GM18505 (cell line): Measurements from ENCODE around the gene IL1A.

ENCODE experiments used
- ATAC-seq: cut with Tn5 transposase; IDR thresholded peaks from one replicate; pipeline ENCODE4 v1.9.1; 2021; ENCODE audit not compliant: unreplicated experiment
- POLR2A ChIP-seq: IDR thresholded peaks from 4 replicates; pipeline ENCODE4 v1.6.1; 2011; ENCODE audit warnings: borderline replicate concordance; ENCODE audit not compliant: insufficient read depth, insufficient read length; ENCODE audit errors: extremely low read depth

IL1A gene

DNA sequence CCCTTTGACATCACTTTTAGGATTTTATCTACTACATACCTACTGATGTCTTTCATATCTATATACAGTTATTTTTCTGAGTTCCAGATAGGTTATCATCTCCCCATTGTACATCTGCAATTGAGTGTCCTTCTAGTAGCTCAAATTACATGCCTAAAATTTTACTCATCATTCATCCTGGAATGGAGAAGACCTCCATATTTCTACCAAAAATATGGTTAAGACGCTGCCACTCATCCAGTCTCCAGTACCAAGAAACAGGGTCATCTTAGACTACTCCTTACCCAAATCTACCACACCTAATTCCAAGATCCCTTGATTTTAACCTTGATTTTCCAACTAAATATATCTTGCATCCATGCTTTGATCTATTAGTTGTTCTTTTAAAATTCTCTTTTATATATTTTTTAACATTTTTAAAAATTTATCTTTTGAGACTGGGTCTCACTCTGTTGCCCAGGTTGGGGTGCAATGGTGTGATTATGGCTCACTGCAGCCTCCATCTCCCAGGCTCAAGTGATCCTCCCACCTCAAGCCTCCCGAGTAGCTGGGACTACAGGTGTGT, 11.3 kb downstream of the IL1A start:
- no peak for ATAC-seq
- no peak for TF ChIP-seq POLR2A

DNA sequence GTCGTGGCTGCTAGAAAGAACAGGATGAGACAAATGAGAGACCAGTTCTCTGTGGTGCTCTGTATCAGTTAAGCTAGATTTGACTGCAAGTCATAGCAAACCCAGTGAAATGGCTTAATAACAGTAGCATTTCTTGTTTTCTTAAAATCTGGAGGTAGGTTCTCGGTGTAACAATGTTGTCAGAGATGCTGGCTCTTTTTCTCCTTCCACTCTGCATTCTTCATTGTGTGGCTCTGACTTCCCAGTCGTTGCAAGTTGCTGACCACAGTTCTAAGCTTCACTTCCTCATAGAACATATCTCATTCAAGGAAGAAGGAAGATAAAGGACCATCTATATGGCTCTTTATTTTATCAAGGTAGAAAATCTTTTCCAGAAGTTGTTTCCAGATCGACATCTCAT, 12.0 kb downstream of the IL1A start:
- ATAC-seq, result no peak

DNA sequence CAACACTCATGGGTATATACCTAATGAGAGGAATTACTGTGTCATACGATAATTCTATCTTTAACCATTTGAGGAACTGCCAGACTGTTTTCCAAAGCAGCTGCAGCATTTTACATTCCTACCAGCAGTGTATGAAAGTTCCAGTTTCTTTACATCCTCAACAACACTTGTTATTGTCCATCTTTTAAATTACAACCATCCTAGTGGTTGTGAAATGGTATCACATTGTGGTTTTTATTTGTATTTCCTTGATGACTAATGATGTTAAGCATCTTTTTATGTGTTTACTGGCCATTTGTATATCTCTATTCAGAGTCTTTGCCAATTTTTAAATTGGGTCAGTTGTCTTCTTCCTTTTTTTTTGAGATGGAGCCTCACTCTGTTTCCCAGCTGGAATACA, 15.9 kb downstream of the IL1A start:
- no peak for TF ChIP-seq POLR2A
- no peak for ATAC-seq

More for the DNA sequence above, 12.0 kb downstream of the IL1A start:
- TF ChIP-seq POLR2A, result no peak

DNA sequence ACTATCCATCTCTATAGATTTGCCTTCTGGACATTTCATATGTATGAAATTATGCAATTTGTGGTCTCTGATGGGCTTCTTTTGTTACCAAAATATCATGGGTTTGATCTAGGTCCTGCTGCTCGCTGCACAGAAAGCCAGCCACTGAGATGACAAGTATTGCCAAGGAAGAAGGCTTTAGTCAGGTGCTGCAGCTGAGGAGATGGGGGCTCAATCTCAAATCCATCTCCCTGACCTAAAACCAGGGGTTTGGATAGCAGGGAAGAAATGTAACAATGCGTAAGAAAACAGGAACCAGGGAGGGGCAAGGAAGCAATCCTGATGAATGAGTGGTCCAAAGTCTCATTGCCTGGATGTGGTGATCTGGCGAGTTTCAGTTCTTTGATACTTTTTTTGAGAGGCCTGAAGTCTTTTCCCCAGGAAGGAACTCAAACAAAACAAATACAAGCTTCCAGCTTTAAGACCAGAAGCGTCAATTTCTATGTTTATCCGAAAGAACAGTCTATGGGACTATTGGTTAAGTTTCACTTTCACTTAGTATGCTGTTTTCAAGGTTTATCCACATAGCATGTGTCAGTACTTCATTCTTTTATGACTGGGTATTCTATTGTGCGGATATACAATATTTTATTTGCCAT, 16.5 kb downstream of the IL1A start:
- no peak for ATAC-seq
- no peak for TF ChIP-seq POLR2A

DNA sequence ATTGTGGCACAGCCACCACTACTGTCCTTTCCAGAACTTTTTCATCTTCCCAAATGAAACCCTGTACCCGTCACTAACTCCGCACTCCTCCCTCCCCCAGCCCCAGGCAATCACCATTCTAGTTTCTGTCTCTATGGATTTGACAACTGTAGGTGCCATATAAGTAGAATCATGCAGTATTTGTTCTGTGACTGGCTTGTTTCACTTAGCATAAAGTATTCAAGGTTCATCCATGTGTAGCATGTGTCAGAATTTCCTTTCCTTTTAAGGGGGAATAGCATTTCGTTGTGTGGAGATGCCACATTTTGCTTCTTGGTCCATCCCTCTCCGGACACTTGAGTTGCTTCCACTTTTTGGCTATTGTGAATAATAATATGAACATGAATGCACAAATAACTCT, 19.0 kb downstream of the IL1A start:
- no peak for TF ChIP-seq POLR2A
- ATAC-seq, result no peak

DNA sequence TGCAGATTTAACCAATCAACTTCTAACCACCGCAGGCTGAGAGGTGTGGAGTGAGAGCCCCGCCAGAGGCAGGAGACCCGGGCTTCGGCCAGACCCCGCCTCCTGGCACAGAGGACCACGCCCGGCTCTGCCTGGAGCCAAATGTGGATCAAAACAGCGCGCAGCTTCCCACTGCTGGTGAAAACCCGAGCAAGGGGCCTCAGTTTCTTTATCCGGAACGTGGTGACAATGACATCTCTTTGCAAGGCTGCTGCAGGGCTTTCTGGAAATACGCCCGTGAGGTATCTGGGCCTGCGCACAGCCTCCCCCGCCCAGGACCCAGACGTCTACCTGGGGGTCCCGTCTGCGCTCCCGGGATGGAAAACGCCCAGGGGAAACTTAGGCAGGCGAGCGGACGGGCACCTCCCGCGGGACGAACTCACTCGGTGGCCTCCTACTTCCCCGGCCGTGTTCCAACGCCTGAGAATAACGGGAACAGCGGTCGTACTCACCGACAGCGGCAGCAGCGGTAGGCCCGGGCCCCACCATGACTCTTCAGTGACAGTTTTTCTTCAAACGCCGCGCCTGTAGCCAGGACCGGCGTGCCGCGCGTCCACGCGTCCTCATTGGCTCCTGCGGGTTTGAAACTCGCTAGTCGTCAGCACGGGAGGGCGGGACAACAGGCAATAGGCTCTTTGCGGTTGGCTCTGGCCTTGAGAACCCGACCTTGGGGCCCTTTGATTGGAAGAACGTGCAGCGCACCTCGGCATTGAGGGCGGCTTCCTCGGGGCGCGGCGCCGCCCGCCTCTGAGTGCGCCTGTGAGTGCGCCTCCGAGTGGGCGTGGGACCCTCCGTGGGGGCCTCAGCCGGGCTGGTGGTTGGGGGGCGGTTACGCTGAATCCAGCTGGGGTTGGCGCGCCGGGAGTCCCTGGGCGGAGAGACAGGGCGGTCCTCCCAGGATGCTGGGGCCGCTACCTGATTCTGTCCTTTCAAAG, 19.9 kb downstream of the IL1A start, which contains the start of gene CKAP2L:
Gene CKAP2L (minus strand): TSS at position 539 of the 974 bp plus-strand sequence. CDS start 11 bp downstream, at position 528.
- peak; percentile 60 for TF ChIP-seq POLR2A
- ATAC-seq, result peak; percentile 96

DNA sequence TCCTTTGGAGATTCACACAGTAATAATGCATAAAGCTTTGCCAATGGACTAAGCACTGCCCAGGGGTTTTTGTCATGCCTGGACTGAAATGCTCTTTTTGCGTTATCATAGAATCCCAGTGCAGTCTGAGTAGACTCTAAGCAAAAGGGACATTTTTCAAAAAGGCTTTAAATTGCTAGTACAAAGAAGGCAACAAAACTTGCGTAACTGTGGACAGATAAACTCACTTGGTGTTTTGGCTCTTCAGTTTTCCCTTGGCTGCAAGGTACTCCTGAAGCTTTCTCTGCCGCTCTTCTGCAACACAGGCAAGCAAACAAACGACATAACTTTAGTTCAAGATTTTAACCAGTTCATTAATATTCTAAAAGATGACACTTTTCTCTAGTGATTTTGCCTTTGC, 22.0 kb downstream of the IL1A start:
- no peak for ATAC-seq
- no peak for TF ChIP-seq POLR2A

DNA sequence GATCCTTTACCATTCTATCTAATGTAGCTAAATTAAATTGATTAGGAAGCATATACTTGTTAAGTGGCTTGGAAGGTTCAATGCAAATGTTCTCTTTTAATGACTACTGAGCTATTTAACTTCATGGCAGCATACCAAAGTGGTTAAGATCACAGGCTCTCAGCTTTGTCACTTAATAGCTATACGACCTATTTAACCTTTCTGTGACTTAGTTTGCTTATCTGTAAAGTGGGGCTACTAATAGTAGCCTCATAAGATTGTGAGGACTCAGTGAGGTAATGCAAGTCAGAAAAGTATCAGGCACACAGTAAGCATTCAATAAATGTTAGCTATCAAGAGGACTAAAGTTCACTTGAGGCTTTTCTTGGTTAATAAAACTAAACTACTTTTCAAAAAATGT, 24.1 kb downstream of the IL1A start:
- TF ChIP-seq POLR2A, result no peak
- ATAC-seq, result no peak

DNA sequence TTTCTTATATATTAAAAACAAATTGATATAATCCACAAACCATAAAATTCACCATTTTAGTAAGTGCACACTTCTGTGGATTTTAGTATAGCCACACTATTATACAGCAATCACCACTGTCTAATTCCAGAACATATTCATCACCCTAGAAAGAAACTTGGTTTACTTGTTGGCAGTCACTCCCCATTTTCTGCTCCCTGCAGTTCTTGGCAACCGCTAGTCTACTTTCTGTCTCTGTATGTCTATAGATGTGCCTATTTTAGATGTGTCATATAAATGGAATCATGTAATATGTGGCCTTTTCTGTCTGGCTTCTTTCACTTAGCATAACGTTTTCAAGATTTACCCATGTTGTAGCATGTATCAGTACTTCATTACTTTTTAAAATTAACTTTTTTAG, 25.6 kb downstream of the IL1A start:
- TF ChIP-seq POLR2A, result no peak
- ATAC-seq, result no peak

DNA sequence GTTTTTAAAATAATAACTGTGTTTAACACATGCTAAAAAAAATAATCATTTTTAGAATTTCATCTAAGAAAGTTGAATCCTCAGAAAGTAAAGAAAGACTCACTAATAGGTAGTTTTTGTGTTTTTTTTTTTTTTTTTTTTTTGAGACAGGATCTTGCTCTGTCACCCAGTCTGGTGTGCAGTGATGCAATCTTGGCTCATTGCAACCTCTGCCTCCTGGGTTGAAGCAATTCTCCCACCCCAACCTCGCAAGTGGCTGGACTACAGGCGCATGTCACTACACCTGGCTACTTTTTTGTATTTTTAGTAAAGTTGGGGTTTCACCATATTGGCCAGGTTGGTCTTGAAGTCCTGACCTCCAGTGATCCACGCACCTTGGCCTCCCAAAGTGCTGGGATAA, 27.0 kb downstream of the IL1A start:
- no peak for ATAC-seq
- no peak for TF ChIP-seq POLR2A

DNA sequence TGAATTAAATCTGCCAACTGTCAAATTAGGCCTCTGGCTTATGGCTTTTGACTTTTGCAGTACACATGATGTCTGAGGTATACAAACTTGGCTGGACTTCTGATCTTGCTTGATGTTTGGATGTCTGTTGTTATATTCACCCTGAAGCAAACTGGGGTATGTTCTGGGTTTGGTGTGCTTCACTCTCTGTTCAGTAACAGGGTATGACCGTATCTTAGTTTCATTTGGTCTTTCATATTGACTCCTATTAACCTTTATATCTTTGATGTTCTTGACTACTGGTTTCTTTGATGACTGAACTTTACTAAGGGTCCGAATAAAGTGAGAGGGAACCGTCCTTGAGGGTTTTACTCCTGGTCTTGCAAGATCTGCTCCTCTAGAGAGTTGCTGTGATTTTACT, 28.1 kb downstream of the IL1A start:
- no peak for ATAC-seq
- TF ChIP-seq POLR2A, result no peak

DNA sequence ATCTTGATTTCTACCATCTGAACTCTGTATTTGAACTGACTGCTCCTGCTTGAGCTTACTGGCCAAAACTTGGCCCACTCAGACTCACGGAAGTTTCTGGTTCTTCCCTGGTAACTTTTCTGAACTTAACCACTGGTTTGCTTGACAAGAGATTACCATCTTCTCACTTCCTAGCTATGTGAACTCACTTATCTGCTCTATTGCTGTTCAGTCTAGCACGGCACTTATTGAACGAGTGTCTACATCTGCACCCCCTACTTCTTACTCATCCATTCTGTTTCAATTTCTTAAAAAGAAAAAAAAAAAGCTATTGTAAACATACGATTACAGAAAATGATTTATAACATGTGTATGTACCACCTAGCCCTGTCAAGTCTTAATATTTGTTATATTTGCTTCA, 28.8 kb downstream of the IL1A start:
- TF ChIP-seq POLR2A, result no peak
- no peak for ATAC-seq

DNA sequence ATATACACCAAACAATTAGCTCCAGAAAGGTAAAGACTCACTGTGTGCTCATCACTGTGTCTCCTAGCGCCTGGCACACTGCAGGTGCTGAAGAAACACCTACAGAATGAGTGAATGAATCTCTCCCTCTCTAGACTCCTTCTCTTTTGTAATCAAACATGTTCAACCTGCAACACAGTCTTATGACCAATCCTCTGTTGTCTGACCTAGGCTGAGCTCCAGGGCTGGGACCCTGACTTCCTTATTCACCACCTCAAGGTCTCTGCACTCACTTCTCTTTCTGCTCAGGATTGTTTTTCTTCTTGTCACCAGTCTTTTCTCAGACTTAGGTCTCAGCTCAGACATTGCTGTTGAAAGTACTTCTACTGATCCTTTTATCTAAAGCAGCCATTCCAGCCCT, 29.7 kb downstream of the IL1A start:
- no peak for ATAC-seq
- no peak for TF ChIP-seq POLR2A
